Measurements from ENCODE around the gene NPLOC4.

DNA sequence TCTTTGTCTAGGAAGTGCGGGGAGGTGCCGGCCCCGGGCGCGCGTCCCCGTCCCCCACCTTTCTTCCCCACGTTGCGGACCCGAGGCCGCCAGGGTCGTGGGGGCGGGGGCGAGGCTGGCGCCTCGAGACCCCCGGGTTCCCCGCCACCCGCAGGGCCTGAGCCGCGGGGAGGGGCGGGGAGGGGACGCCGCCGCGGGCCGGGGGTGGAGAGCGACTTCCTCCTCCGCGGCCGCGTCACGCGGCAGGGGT lies 122.5 kb downstream of the NPLOC4 start:
- no peak for TF ChIP-seq POLR2A (IDR thresholded peaks at IDR 0.05)
- TF ChIP-seq POLR2AphosphoS5 (IDR thresholded peaks at IDR 0.05): no peak
